HG03108 (cell line): Measurements from ENCODE around the gene CA9.

Experiments used
- ATAC-seq: cut with Tn5 transposase; IDR thresholded peaks from one replicate; pipeline ENCODE4 v1.9.1; 2021; ENCODE audit warnings: moderate library complexity; ENCODE audit not compliant: unreplicated experiment

The CA9 gene

GRCh38 chr9:35690614-35691333 is 17.0 kb downstream of the CA9 start:
- ATAC-seq, result no peak

DNA sequence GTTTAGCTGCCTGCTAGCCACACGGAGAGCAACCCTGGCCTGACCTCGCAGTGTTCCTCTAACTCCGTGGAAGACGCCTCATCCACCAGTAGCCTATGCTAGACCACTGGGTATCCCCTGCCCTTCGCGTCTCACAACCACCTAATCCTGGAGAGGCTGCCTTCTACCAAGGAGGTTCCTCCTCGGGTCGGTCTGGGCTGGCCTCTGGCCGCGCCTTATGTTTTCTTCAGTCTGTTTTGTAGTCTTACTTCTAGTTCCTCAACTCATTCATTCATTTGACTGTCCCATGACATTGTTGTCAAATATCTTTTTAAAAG is 17.6 kb downstream of the CA9 start:
- no peak for ATAC-seq

DNA sequence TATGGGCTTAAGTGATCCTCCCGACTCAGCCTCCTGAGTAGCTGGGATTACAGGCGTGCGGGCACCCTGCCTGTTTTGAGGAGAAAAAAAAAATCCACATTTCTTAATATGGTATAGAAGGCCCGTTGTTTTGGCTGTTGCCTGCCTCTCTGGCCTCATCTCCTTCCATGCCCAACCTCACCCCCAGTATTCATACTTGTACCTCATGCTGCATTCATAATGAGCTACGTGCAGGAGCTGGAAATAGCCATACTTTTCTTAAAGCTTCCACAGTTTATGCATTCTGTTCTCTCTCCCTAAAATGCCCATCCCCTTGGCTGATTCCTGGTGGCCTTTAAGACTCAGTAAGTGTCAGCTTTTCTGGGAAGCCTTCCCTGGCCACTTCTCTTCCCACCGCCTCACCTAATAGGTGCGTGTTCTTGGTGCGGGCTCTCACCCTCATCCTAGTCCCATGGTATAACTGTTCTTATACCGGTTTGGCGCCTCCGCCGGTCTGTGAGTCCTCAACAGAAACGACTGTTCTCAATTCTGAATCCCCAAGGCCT is 18.1 kb downstream of the CA9 start:
- ATAC-seq, result no peak

- ATAC-seq, result no peak
Observed at GRCh38 chr9:35695943-35696401, 22.2 kb downstream of the CA9 start.

- peak; percentile 85 for ATAC-seq
Observed at GRCh38 chr9:35696520-35697215, 22.9 kb downstream of the CA9 start.

DNA sequence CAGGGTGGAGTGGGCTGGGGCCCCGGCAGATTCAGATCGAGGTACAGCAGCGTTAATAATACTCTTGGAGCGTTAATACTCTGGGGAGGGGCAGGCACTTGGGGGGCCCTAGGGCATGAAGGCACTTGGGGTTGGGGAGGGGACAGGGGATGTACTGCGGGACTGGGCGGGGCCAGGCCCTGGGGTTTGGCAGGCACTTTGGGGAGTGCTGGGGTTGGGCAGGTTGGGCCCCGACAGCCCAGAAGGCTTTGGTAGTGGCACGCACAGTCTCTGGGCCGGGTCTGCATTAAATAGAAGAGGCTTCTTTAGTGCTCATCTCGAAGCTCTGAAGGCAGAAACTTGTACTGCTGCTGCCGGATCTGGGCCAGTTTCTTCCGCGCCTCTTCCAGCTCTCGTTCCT is 23.8 kb downstream of the CA9 start:
- no peak for ATAC-seq

DNA sequence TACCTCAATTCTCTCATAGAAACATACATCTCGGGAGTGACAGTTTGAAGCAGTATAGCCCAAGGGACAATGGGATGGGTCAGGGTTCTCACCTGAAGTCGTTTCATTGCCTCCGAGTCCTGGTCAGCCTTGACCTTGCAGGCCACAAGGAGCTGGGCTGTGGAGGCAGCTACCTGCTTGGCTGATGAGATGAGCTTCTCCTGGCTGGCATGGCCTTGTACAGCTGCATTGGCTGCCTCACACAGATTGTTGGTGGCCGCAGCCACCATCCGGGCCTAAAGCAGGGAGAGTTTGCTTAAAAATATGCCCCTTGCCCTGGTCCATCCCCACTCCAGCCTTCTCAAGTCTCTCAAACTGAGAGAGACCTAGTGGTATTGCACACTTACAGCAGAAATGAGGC is 24.5 kb downstream of the CA9 start:
- ATAC-seq, result no peak

GRCh38 chr9:35700031-35700430 is 26.3 kb downstream of the CA9 start:
- no peak for ATAC-seq

DNA sequence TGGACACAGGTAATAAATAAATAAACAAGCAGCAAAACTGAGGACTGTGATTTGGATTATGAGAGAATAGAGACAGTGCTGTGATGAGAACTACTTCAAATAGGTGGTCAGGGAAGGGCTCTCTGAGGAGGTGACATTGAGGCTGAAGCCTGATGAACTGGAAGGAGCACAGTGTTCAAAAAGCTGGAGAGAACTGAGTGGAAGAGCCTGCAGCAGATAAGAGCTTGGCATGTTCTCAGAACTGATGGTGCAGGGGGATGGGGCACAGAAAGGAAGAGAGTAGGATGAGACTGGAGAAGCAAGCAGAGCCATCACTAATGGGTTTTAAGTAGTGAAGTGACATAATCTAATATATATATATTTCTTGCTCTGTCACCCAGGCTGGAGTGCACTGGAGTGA is 27.2 kb downstream of the CA9 start:
- no peak for ATAC-seq

DNA sequence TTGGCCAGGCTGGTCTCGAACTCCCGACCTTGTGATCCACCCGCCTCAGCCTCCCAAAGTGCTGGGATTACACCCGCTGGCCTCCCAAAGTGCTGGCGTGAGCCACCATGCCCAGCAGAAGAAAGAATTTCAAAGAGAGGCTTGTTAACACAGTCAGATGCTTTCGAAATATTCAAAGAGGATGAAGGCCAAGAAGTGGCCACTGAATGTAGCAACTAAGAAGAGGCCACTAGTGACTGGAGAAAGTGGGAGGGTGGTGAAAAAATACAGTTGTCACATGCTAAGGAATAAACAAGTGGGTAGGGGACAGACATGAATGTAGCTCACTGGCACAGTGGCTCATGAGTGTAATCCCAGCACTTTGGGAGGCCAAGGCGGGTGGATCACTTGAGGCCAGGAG is 29.0 kb downstream of the CA9 start:
- no peak for ATAC-seq

GRCh38 chr9:35703906-35704672 is 30.4 kb downstream of the CA9 start:
- no peak for ATAC-seq

GRCh38 chr9:35705372-35705771 is 31.6 kb downstream of the CA9 start:
- no peak for ATAC-seq

DNA sequence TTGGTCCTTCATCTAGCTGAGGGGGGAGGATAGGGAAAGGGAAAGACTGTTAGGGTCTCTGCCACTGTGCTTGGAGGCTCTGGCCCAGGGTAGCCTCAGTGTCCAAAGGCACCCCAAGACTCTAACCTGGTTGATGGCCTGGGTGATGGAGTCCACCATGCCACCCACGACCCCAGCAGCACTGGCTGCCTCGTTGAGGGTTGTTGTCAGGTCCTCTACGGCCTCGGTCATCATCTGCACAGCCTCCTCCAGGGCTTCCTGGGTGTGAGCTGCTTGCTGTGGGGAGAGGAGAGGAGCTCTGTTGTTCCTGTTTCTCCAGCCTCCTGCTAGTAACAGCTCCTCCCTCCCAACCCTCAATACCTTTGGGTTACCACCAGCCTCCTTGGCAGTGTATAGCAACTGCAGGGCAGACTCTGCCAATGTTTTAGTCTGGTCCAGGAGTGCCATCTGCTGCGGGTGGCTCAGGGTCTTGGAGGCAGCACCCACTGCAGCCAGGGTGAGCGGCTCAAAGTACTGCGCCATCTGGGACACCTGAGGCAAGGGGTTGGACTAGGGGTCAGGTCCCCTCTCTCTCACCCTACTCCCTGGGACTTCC is 32.2 kb downstream of the CA9 start:
- ATAC-seq, result no peak

DNA sequence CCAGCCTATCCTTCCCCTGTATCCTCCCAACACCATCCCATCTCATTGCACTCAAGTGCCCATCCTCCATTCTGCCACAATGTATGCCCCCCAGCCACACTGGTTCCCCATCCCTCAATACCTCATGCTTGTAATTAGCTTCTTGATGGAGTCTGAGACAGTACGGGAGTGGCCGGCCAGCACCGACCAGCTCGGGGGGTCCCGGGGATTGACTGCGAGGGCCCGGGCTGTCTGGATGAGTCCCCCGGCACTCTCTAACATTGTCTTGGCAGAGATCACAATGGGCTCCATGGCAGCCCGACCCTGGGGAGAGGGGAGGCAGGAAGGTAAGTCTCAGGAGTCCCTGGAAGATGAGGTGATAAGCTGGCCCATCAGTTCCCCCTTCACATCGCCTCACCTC is 33.2 kb downstream of the CA9 start:
- no peak for ATAC-seq

- no peak for ATAC-seq
Observed at GRCh38 chr9:35708146-35708545, 34.4 kb downstream of the CA9 start.

DNA sequence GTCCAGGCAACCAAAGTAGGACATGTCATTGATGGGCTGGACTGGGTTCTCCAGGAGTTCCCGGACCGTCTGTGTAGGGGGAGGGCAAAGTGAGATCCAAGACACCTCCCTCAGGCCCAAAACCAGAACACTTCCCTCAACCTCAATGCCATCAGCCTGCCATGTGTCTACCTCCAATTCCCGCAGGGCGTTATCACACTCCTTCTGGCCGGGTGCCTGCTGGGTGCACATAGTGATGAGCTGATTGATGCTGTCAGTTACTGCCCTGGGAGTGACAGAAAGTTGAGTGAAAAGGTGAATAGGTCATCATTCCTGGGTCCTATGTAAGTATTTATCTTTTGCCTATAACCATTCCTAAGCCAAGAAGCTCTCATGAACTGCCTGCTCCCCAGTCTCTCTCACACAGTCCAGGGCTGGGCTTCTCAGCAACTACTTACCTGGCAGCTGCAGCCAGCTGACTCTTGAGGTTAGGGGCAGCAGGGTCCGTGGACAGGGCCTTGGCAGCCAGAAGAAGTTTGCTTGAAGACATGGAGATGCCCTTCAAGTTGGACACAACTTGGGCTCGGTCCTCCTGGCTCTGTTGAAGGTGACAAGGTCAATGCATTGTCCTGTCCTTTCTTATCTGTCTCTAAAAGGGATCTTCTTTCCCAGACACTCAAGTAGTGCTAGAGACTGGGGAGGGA is 37.2 kb downstream of the CA9 start:
- no peak for ATAC-seq

DNA sequence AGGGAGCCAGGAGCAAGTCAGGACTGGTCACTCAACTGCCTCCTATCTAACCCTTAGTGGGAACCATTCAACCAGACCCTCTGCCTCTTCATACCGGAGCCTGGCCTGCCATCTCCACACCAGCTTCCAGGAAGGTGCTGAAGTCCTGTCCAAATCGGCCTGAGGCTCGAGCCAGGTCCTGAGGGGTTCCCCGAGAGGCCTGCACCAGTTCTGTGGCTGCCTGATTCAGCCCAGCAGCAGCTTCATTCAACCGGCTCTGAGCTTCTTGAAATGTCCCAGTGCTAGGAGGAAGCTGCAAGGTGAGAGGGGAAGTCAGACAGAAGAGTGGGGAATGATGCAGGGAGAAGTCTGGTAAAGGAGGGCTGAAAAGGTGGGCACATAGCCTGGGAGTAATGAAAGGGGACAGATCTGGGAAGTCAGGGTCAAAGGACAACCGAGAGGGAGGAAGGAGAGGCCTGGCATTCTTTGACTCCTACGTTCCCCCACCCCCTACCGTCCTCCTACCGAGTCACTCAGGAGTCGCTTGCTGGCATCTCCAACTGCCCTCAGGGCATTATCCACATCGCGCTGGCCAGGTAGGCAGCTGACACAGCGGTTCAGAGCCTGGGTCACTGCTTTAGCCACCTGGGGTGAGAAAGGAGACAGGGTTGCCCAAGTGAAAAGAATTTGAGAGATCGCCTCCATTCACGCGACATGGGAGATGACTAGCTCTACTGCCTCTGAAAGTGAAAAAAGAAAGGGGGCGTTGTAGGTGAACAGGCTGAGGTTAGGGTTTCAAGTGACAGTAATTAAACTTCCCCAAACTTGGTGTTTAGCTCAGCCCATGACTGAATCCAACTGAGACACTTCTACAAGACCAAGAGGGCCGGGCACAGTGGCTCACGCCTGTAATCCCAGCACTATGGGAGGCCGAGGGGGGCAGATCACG is 38.0 kb downstream of the CA9 start:
- ATAC-seq, result no peak

GRCh38 chr9:35712762-35713400 is 39.2 kb downstream of the CA9 start:
- no peak for ATAC-seq

GRCh38 chr9:35713578-35713977 is 39.9 kb downstream of the CA9 start:
- ATAC-seq, result no peak
